HG03135 (cell line): Measurements from ENCODE around the gene TCOF1.

Source experiments
- ATAC-seq: cut with Tn5 transposase; IDR thresholded peaks from one replicate; pipeline ENCODE4 v1.9.1; 2021; ENCODE audit warnings: mild to moderate bottlenecking, moderate library complexity; ENCODE audit not compliant: unreplicated experiment

TCOF1 gene

GRCh38 chr5:150347451-150347850, 10.0 kb upstream of the TCOF1 start:
- ATAC-seq, result no peak

GRCh38 chr5:150349681-150350275, 7.7 kb upstream of the TCOF1 start:
- ATAC-seq, result no peak

- peak; percentile 82 for ATAC-seq
Observed at GRCh38 chr5:150350524-150351344, 6.8 kb upstream of the TCOF1 start.

GRCh38 chr5:150352244-150353031, 5.1 kb upstream of the TCOF1 start:
- no peak for ATAC-seq

GRCh38 chr5:150353032-150353675, 4.3 kb upstream of the TCOF1 start:
- ATAC-seq, result no peak

GRCh38 chr5:150355791-150356190, 1.7 kb upstream of the TCOF1 start:
- ATAC-seq, result no peak

- no peak for ATAC-seq
Observed at GRCh38 chr5:150356575-150357294, 762 bp upstream of the TCOF1 start.

- peak; percentile 2 for ATAC-seq
Observed at GRCh38 chr5:150358261-150359095, 981 bp downstream of the TCOF1 start.

GRCh38 chr5:150361301-150361700, 3.8 kb downstream of the TCOF1 start:
- ATAC-seq, result no peak

- no peak for ATAC-seq
Observed at GRCh38 chr5:150363185-150363584, 5.7 kb downstream of the TCOF1 start.

GRCh38 chr5:150364004-150364403, 6.5 kb downstream of the TCOF1 start:
- no peak for ATAC-seq

- no peak for ATAC-seq
Observed at GRCh38 chr5:150368526-150368925, 11.0 kb downstream of the TCOF1 start.

GRCh38 chr5:150372639-150373038, 15.1 kb downstream of the TCOF1 start:
- ATAC-seq, result no peak

- no peak for ATAC-seq
Observed at GRCh38 chr5:150374651-150375050, 17.2 kb downstream of the TCOF1 start.

- ATAC-seq, result no peak
Observed at GRCh38 chr5:150376799-150377771, 19.6 kb downstream of the TCOF1 start.

GRCh38 chr5:150377964-150378694, 20.6 kb downstream of the TCOF1 start:
- ATAC-seq, result no peak

- ATAC-seq, result no peak
Observed at GRCh38 chr5:150384701-150385100, 27.2 kb downstream of the TCOF1 start.
